BLaER1 treated with 17β-estradiol and CSF1 and Interleukin-3, amounts not matched to agents 10 nM and 100 nM (cell line): ENCODE results near the gene GAB1.
"Not testable (repeated sequence)": the region's sequence is repeated elsewhere in the genome, so short reads cannot be mapped to it uniquely, and the experiment has no call there.

Experiments used
- H3K27ac ChIP-seq, 11 experiments: shearing (Covaris generic); formaldehyde crosslinking; 2 replicates each; pipeline ENCODE4 v1.8.1; 2022
- H3K27me3 ChIP-seq, 11 experiments: shearing (Covaris generic); formaldehyde crosslinking; 2 replicates each; pipeline ENCODE4 v1.8.1; 2022
- H3K36me3 ChIP-seq, 11 experiments: shearing (Covaris generic); formaldehyde crosslinking; 2 replicates each; pipeline ENCODE4 v1.8.1; 2022
- H3K4me1 ChIP-seq, 10 experiments: shearing (Covaris generic); formaldehyde crosslinking; 2 replicates each; pipeline ENCODE4 v1.8.1; 2022
- H3K4me2 ChIP-seq, 11 experiments: shearing (Covaris generic); formaldehyde crosslinking; 2 replicates each; pipeline ENCODE4 v1.8.1; 2022
- H3K4me3 ChIP-seq, 10 experiments: shearing (Covaris generic); formaldehyde crosslinking; 2 replicates each; pipeline ENCODE4 v1.8.1; 2022
- H3K9ac ChIP-seq, 11 experiments: shearing (Covaris generic); formaldehyde crosslinking; 2 replicates each; pipeline ENCODE4 v1.8.1; 2022
- H3K9me3 ChIP-seq, 11 experiments: shearing (Covaris generic); formaldehyde crosslinking; replicated peaks in 1 of 11; 2 replicates each; pipeline ENCODE4 v1.8.1; 2022
- H4K20me1 ChIP-seq, 11 experiments: shearing (Covaris generic); formaldehyde crosslinking; 2 replicates each; pipeline ENCODE4 v1.8.1; 2022
- Cebpa-rat ChIP-seq, 11 experiments: shearing (Covaris generic); IDR thresholded peaks; 2 replicates each; pipeline ENCODE4 v1.8.1; 2022

Gene GAB1

DNA sequence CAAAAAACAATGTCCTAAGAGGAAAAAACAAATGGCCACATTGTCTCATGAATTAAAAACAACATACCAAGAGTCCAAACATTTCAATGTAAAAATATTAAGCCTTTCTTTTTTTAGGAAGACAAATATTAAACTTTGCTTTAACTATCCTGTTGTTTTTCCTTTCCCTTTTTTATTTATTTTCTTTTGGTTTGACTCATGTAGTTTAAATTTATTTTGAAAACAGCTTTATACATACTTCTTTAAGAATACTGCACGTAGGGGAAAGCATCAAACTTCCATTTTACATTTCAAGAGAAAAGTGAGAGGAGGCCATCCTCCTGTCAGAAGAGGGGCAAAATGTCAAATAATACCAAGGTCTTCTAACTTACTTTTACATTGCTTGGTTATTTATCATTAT lies 8.7 kb downstream of the GAB1 start:
- peaks cover 0 to 23% (median 11%) of the 10 kb centered on the region in 10 experiments; a peak in 17 of 20 replicates for H3K4me1 ChIP-seq
- TF ChIP-seq Cebpa-rat (IDR thresholded peaks at IDR 0.05) = no peak
- peaks cover 4 to 61% (median 41%) of the 10 kb centered on the region in 11 experiments; a peak in 17 of 22 replicates for H4K20me1 ChIP-seq
- H3K4me2 ChIP-seq = no peak overlapping the region
- peaks cover 0 to 41% (median 10%) of the 10 kb centered on the region in 11 experiments; a peak in 17 of 22 replicates for H3K36me3 ChIP-seq
- H3K27ac ChIP-seq = no peak overlapping the region
- H3K27me3 ChIP-seq = no peaks in the 10 kb centered on the region
- peaks cover 0 to 20% (median 7%) of the 10 kb centered on the region in 11 experiments; a peak in 13 of 22 replicates for H3K9me3 ChIP-seq
- H3K4me3 ChIP-seq = no peak overlapping the region
- no peak overlapping the region for H3K9ac ChIP-seq

DNA sequence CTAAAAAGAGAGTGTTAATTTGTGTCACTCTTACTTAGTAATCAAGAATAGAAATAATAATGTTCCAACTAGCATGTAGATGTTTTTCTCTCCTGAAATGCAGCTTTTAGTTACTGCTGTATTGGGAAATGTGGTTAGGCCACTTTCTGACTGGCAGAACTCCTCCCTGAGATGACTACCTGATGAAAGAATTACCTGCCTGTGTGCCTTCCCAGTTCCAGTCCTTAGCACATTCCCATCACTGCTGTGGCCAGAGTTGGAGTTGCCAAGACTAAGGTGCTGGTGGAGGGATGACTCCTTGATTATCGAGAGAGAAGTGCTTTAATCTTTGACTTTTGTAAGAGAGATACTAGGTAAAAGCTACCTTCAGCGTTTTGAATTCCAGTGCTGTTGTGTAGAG lies 9.5 kb downstream of the GAB1 start:
- H3K4me2 ChIP-seq = no peak overlapping the region
- H3K4me3 ChIP-seq = no peak overlapping the region
- peaks cover 4 to 59% (median 34%) of the 10 kb centered on the region in 11 experiments; a peak in 16 of 22 replicates for H4K20me1 ChIP-seq
- H3K27me3 ChIP-seq = no peaks in the 10 kb centered on the region
- peaks cover under 1 to 17% (median 9%) of the 10 kb centered on the region in 10 experiments for H3K4me1 ChIP-seq
- peaks cover 0 to 47% (median 14%) of the 10 kb centered on the region in 11 experiments; a peak in 17 of 22 replicates for H3K36me3 ChIP-seq
- peaks cover 0 to 25% (median 13%) of the 10 kb centered on the region in 11 experiments; a peak in 14 of 22 replicates for H3K9me3 ChIP-seq
- H3K27ac ChIP-seq = no peak overlapping the region
- H3K9ac ChIP-seq = no peak overlapping the region
- no peak for TF ChIP-seq Cebpa-rat (IDR thresholded peaks at IDR 0.05)

DNA sequence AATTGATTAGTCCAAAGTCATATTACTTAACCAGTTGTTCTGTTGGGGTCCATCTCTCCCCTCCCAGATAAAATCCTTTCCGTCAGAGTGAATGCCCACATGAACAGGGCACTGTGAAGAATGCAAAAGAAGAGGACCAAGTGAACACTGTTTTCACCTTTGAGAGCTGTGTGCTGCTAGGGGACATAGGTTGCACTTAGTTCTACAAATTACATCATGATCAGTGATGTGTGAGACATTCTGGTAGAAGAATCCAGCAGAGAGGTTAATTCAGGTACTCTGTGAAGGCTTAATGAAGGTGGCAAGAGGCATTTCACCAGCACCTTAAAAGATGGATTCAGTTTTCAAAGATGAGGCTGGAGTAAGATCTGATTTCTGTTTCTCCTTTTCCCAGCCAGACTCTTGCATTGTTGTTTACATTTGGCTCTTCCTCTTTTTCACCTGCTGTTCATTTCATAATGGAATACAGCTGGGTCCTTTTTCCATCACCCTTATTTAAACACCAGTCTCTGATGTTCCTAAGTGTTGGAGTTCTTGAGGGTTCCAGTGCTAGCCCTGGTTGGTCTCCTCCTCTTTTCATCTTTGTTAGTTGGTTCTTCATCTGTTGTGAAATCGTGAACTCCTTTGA lies 10.9 kb downstream of the GAB1 start:
- TF ChIP-seq Cebpa-rat (IDR thresholded peaks at IDR 0.05) = no peak
- Histone ChIP-seq H3K9ac (no peak overlapping the region), H3K27ac (peak overlapping the region in 2 of 11 experiments; percentile 15 to 24; a peak in 3 of 22 replicates), H3K36me3 (peaks cover 0 to 46% (median 16%) of the 10 kb centered on the region in 11 experiments; a peak in 17 of 22 replicates), H4K20me1 (peaks cover 0 to 60% (median 33%) of the 10 kb centered on the region in 11 experiments; a peak in 13 of 22 replicates), H3K4me2 (peak overlapping the region in 2 of 11 experiments; percentile 0 to 7; a peak in 7 of 22 replicates), H3K4me3 (no peak overlapping the region), H3K4me1 (peaks cover 14 to 27% (median 21%) of the 10 kb centered on the region in 10 experiments), H3K27me3 (no peaks in the 10 kb centered on the region), H3K9me3 (peaks cover 0 to 28% (median 13%) of the 10 kb centered on the region in 11 experiments; a peak in 14 of 22 replicates)

DNA sequence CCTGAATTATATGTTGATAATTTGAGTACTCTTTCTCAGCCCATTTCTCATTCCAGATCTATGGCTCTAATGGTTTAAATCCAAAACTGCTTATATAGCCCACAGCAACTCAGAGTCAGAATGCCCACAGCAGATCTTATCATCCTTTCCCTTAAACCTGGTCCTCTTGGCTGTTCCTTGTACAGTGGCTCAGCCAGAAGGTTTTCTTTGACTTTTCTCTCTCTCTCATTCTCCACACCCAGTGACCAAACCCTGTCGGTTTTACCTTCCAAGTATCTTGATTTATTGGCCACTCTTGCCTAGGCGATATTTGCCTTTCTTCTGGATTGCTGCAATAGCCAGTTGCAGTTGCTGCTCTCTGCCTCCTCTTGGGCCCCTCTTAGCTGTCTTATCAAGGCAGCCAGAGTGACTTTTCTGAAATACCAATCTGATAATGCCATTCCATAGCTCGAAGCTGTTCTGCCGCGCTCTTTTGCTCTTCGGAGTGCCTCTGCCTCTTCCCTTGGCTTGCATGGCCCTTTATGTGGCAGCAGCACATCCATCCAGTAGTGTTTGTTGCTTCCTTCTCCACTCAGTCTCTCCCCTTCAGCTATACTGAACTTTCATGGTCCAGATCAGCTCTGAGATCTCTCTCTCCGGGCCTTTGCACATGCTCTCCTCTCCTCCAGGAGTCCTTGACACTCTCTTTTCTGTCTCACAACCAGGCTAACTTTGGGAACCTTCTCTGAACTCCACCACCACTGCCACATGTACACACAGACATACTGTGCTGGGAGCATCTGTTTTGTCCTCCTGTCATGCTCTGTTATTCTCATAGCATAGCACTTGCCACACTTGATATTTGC lies 11.8 kb downstream of the GAB1 start:
- Histone ChIP-seq H3K36me3 (peaks cover 0 to 46% (median 16%) of the 10 kb centered on the region in 11 experiments; a peak in 17 of 22 replicates), H3K4me3 (no peak overlapping the region), H3K4me2 (no peak overlapping the region), H3K4me1 (peaks cover 14 to 27% (median 20%) of the 10 kb centered on the region in 10 experiments), H3K9ac (no peak overlapping the region), H3K27me3 (no peaks in the 10 kb centered on the region), H3K9me3 (peaks cover 0 to 28% (median 13%) of the 10 kb centered on the region in 11 experiments; a peak in 14 of 22 replicates), H4K20me1 (peaks cover 0 to 57% (median 27%) of the 10 kb centered on the region in 11 experiments; a peak in 13 of 22 replicates), H3K27ac (peak overlapping the region in 1 of 11 experiments; percentile 36; a peak in 1 of 22 replicates)
- no peak for TF ChIP-seq Cebpa-rat (IDR thresholded peaks at IDR 0.05)

DNA sequence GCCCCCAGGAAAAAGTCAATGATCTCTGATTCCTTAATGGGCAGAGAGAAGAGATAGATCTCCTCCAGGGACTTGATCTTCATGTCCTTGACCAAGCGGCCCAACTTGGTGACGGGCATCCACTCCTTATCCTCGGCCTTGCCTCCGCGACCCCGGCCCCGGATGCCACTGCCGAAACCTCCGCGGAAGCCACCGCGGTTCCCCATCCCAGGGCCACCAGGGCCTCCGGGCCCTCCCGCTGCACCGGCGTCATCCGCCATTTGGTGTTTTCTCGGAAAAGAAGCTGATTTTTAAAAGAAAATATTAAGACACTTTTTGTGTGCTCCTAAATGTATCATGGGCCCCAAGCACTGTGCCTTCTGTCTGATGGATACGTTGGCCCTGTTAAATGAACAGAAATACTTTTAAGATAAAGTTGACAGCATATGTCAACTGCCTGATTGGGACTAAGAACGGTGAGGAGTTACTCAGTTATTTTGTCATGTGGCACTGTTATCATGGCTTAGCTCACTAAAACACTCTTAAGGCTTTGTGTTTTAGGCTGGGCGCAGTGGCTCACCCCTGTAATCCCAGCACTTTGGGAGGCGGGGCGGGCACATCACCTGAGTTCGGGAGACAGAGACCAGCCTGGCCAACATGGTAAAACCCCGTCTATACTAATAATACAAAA lies 13.3 kb downstream of the GAB1 start:
- not testable (repeated sequence) for H3K9ac ChIP-seq, H3K27me3 ChIP-seq, H3K27ac ChIP-seq, H3K4me3 ChIP-seq, H3K4me2 ChIP-seq
- Histone ChIP-seq H3K4me1 (peaks cover 16 to 36% (median 23%) of the 10 kb centered on the region in 10 experiments), H3K36me3 (peaks cover 0 to 37% (median 16%) of the 10 kb centered on the region in 11 experiments; a peak in 17 of 22 replicates), H4K20me1 (peaks cover 0 to 48% (median 13%) of the 10 kb centered on the region in 11 experiments; a peak in 12 of 22 replicates), H3K9me3 (peaks cover 0 to 28% (median 13%) of the 10 kb centered on the region in 11 experiments; a peak in 14 of 22 replicates)

DNA sequence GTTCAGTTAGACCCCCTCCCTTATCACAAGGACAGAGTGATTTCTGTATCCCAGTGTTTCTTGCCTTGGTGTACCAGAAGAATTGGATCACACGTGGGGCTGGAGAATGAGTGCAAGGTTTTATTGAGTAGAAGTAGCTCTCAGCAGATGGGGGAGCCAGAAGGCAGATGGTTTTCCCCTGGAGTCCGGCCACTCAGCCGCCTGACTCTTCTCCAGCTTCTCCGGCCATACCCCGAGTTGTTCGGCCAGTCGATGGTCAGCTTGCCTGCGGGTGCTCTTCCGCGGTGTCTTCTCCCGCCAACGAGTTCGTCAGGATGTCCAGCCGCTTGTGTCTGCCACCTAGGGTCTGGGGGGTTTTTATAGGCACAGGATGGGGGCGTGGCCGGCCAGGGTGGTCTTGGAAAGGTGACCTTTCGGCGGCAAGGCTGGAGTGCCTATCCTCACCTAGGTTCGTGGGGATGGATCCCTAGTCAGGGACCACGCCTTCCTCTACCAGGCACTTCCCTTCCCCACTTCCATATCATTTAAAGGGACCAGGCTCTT lies 14.5 kb downstream of the GAB1 start:
- Histone ChIP-seq H3K27me3 (no peaks in the 10 kb centered on the region), H4K20me1 (peaks cover 0 to 38% (median 13%) of the 10 kb centered on the region in 11 experiments; a peak in 12 of 22 replicates), H3K36me3 (peaks cover 0 to 30% (median 15%) of the 10 kb centered on the region in 11 experiments; a peak in 17 of 22 replicates), H3K9me3 (peaks cover 0 to 28% (median 13%) of the 10 kb centered on the region in 11 experiments; a peak in 14 of 22 replicates), H3K4me1 (peaks cover 27 to 49% (median 35%) of the 10 kb centered on the region in 10 experiments), H3K4me2 (peak overlapping the region; percentile 32 to 75 (median 67)), H3K9ac (0 out of 22 replicates have a peak overlapping the region, but pooled peaks of 1 of the 11 experiments have one; percentile 13), H3K4me3 (no peak overlapping the region), H3K27ac (peak overlapping the region in 8 of 11 experiments; percentile 2 to 62 (median 44); a peak in 12 of 22 replicates)
- no peak for TF ChIP-seq Cebpa-rat (IDR thresholded peaks at IDR 0.05)

DNA sequence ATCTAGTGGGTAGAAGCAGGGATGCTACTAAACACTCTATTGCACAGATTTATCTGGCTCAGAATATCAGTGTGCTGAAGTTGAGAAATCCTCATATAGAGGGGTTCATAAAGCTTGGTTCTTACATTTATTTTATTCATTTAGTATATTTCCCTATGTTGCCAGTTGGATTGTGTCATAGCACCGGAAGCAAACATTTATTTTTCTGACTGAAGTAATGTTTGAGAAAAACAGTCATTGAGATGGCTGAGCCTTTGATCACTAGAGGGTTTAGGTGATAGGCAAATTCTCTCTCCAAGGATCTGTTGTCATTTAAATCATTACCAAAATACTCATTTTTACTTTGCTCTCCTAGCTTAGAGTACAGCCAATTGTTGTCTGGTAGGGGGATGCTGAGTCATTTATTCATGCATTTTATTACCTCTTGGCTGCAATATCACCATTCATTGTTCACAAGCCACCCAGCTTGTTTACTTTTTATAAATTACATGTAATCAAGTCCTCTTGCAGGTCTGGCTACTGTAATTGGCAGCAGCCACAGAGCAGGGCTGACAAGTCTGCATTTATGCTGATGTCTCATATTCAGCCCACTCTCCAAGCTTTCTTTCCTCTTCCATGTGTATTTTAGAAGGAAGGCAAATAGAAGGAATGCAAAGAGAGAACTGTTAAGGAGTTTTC lies 15.2 kb downstream of the GAB1 start:
- H3K36me3 ChIP-seq = peaks cover 0 to 23% (median 16%) of the 10 kb centered on the region in 11 experiments; a peak in 17 of 22 replicates
- peaks cover 0 to 41% (median 13%) of the 10 kb centered on the region in 11 experiments; a peak in 11 of 22 replicates for H4K20me1 ChIP-seq
- peaks cover 29 to 56% (median 42%) of the 10 kb centered on the region in 10 experiments for H3K4me1 ChIP-seq
- H3K4me3 ChIP-seq = no peak overlapping the region
- no peak for TF ChIP-seq Cebpa-rat (IDR thresholded peaks at IDR 0.05)
- peak overlapping the region in 8 of 11 experiments; percentile 2 to 62 (median 44); a peak in 11 of 22 replicates for H3K27ac ChIP-seq
- H3K27me3 ChIP-seq = no peaks in the 10 kb centered on the region
- peak overlapping the region in 1 of 11 experiments; percentile 13; a peak in 1 of 22 replicates for H3K9ac ChIP-seq
- peaks cover 0 to 28% (median 13%) of the 10 kb centered on the region in 11 experiments; a peak in 14 of 22 replicates for H3K9me3 ChIP-seq
- peak overlapping the region; percentile 32 to 75 (median 67) for H3K4me2 ChIP-seq
